ENCODE data around the gene HTR4. TPM values are rescaled to one million over a fixed set of nuclear protein-coding genes. Genes with fewer than 3 reads are reported as not detected.

The HTR4 gene
- total and polyA plus RNA-seq, 2 donors from 2014 or later: 0.22 TPM; not detected in 1

- Histone ChIP-seq H3K4me3 (ENCODE audit: low read length in 3 of 3) (no peak overlapping the region), H3K36me3 (ENCODE audit: control insufficient read depth in 2 of 3, insufficient read depth in 3 of 3, low read length in 3 of 3) (no peaks in the 10 kb centered on the region), H3K27me3 (ENCODE audit: control insufficient read depth, insufficient read depth, low read length) (no peaks in the 10 kb centered on the region), H3K4me1 (ENCODE audit: control insufficient read depth in 2 of 3, insufficient read depth in 2 of 3, low read depth in 1 of 3, low read length in 3 of 3) (no peaks in the 10 kb centered on the region), H3K9me3 (ENCODE audit: control insufficient read depth in 2 of 3, insufficient read depth in 1 of 3, low read length in 3 of 3) (no peaks in the 10 kb centered on the region), H3K9ac (ENCODE audit: low read length in 3 of 3) (no peak overlapping the region), H3K27ac (ENCODE audit: low read depth in 2 of 2, low read length in 2 of 2) (no peak overlapping the region)
- FAIRE-seq (no peak), DNase-seq (no peak)
- intact Hi-C loops (cut with DNase I): no loop called here
- TF ChIP-seq CTCF (IDR thresholded peaks at IDR 0.05; ENCODE audit: borderline replicate concordance, extremely low read depth, insufficient read depth): no peak
These were observed 18.8 kb downstream of the HTR4 start for GRCh38 chr5:148635321-148636083.

- intact Hi-C loops (cut with DNase I): no loop called here
- no peak for TF ChIP-seq CTCF (IDR thresholded peaks at IDR 0.05; ENCODE audit: borderline replicate concordance, extremely low read depth, insufficient read depth)
- Histone ChIP-seq H3K9me3 (ENCODE audit: control insufficient read depth in 2 of 3, insufficient read depth in 1 of 3, low read length in 3 of 3) (no peaks in the 10 kb centered on the region), H3K27ac (ENCODE audit: low read depth in 2 of 2, low read length in 2 of 2) (no peak overlapping the region), H3K4me3 (ENCODE audit: low read length in 3 of 3) (no peak overlapping the region), H3K27me3 (ENCODE audit: control insufficient read depth, insufficient read depth, low read length) (no peaks in the 10 kb centered on the region), H3K36me3 (ENCODE audit: control insufficient read depth in 2 of 3, insufficient read depth in 3 of 3, low read length in 3 of 3) (no peaks in the 10 kb centered on the region), H3K9ac (ENCODE audit: low read length in 3 of 3) (no peak overlapping the region), H3K4me1 (ENCODE audit: control insufficient read depth in 2 of 3, insufficient read depth in 2 of 3, low read depth in 1 of 3, low read length in 3 of 3) (no peaks in the 10 kb centered on the region)
- FAIRE-seq (no peak), DNase-seq (no peak)
These were observed 21.3 kb downstream of the HTR4 start for GRCh38 chr5:148633067-148633377.

GRCh38 chr5:148632255-148633066, 21.9 kb downstream of the HTR4 start:
- no peaks in the 10 kb centered on the region for H3K27me3 ChIP-seq (ENCODE audit: control insufficient read depth, insufficient read depth, low read length)
- no peak overlapping the region for H3K4me3 ChIP-seq (ENCODE audit: low read length in 3 of 3)
- DNase-seq (peak in 1 of 5 donors; percentile 9), FAIRE-seq (no peak)
- no peaks in the 10 kb centered on the region for H3K4me1 ChIP-seq (ENCODE audit: control insufficient read depth in 2 of 3, insufficient read depth in 2 of 3, low read depth in 1 of 3, low read length in 3 of 3)
- H3K9ac ChIP-seq (ENCODE audit: low read length in 3 of 3): no peak overlapping the region
- H3K9me3 ChIP-seq (ENCODE audit: control insufficient read depth in 2 of 3, insufficient read depth in 1 of 3, low read length in 3 of 3): no peaks in the 10 kb centered on the region
- intact Hi-C loops (cut with DNase I): no loop called here
- H3K36me3 ChIP-seq (ENCODE audit: control insufficient read depth in 2 of 3, insufficient read depth in 3 of 3, low read length in 3 of 3): no peaks in the 10 kb centered on the region
- no peak overlapping the region for H3K27ac ChIP-seq (ENCODE audit: low read depth in 2 of 2, low read length in 2 of 2)
- no peak for TF ChIP-seq CTCF (IDR thresholded peaks at IDR 0.05; ENCODE audit: borderline replicate concordance, extremely low read depth, insufficient read depth)

Measured in kidney (tissue), 14 donors.